Measurements from ENCODE around the gene RNF123.

Gene RNF123

DNA sequence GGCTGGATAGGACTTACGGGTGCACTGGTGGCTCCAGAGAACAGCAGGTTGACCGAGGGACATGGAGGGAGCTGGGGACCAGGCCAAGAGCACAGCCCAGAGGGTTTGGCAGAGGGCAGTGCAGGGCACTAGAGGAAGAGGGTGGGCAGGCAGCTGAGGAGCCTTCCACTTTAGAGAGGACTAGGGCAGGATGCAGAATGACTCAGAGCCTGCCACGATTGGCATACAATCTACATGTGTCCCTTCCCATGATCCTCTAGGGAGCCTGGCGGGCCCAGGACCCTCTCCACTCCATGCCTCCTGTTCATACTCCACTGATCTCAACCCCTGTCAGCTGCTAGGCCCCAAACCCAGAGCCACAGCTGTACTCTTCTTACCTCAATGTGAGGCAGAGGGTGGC, 29.6 kb upstream of the RNF123 start:
- DNase-seq, result no peak

- no peak for DNase-seq
Observed at GRCh38 chr3:49661281-49661680, 28.1 kb upstream of the RNF123 start.

DNA sequence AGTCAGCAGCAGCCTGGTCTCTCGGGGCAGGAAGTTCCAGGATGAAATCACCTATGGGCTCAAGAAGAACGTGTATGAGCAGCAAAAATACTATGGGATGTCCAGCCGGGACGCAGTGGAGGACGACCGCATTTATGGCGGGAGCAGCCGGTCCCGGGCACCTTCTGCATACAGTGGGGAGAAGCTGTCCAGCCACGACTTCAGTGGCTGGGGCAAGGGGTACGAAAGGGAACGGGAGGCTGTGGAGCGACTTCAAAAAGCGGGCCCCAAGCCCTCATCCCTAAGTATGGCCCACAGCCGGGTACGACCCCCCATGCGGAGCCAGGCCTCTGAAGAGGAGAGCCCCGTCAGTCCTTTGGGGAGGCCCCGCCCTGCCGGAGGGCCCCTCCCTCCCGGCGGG, 27.3 kb upstream of the RNF123 start:
- DNase-seq, result no peak

GRCh38 chr3:49662720-49663413, 26.5 kb upstream of the RNF123 start:
- no peak for DNase-seq

DNA sequence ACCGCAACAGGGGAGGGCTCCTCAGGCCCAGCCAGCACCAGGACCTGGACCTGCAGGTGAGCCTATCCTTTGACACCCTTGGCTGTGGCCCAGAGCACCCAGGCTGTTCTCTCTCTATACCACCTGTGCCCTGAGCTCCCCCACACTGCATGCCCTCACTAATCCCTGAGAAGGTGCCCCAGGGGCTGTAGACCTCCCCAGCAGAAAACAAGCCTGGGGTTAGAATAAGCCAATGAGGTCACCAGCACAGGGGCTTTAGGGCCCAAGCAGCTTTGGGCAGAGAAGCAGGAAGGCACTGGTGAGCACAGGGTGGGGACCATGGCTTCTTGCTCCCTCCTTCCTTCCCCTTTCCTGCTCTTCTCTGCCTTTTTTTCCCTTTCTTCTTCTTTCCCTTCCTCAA, 25.5 kb upstream of the RNF123 start:
- DNase-seq, result no peak

- no peak for DNase-seq
Observed at GRCh38 chr3:49664300-49664699, 25.1 kb upstream of the RNF123 start.

DNA sequence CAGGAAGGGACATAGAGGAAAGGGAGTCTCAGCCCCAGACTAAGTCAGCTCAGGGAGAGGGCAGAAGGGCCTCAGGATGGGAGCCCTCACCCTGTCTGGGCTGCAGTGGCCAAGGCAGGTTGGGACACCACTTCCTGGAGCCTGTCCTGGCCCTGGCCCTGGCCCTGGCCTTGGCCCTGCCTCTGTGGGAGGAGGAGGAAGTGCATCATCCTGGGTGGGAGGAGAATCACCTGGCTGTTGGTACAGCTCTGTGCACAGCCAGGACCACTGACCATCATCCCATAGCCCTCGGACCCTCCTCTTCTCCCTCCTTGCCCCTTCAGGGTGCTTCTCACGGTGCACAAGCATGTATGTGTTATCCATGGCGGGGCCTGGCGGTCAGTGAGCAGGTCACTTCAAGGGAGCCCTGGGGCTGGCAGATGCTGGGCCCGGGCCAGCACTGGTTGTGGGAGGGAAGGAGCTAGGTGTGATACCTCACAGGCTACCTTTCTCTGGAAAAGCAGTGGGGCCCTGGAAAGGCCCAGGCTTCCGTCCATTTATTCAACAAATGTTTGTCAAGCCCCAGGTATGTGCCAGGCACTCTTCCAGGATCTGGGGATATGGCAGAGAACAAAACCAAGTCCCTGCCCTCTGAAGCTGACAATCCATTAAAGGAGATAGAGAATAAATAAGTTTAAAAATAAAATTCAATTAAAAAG, 23.4 kb upstream of the RNF123 start:
- no peak for DNase-seq

- DNase-seq, result no peak
Observed at GRCh38 chr3:49666592-49666991, 22.8 kb upstream of the RNF123 start.

DNA sequence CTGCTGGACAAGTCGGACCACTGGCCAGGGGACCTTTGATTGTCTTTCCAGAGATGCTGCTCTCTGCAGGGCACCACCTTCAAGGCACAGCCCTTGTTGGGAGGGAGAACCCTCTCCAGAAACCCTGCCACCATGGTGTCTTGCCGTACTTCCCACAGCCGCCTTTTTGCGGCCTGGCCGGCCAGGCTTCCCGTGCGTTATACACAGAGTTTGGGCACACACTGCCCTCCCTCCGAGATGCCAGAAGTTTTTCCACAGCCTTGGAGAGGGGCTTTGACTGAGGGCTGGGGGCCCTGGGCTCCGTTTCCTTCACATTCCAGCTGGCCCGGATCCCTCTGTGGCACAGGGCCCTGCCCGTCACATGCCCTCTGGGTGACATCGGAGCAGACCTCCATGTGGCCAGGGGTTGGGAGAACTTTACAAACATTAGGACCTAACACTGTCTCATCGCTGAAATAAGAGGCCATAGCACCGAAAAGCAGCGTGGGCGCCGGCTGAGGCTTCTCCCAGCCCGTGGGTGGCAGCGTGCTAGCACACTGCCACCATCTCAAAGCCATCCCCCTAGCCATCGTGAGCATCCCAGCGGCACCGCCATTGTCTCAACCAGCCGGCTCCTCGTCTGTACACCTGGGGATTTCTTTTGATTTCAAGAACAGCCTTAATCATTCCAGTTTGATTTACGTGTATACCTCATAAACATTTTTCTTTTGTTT, 21.5 kb upstream of the RNF123 start:
- DNase-seq, result no peak

GRCh38 chr3:49668414-49668797, 21.0 kb upstream of the RNF123 start:
- DNase-seq, result no peak

DNA sequence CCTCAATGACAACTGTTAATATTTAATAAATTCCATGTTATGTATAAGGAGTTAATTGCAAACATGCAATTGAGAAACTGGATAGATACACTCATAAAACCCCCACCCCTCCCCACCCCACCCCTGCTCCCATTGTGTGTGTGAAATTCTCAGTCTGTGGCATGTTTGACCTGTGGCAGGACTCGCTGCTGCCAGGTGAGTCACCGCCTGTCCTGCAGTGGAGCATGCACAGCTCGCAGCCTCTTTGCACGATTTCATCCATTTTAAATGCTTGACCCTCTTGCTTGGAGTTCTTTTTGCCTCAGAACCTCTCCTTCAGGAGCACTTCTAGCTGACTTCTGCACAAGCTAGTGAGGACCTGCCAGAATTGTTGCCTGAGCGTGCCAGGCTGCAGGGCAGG, 20.5 kb upstream of the RNF123 start:
- DNase-seq, result no peak

- no peak for DNase-seq
Observed at GRCh38 chr3:49669352-49669751, 20.0 kb upstream of the RNF123 start.

DNA sequence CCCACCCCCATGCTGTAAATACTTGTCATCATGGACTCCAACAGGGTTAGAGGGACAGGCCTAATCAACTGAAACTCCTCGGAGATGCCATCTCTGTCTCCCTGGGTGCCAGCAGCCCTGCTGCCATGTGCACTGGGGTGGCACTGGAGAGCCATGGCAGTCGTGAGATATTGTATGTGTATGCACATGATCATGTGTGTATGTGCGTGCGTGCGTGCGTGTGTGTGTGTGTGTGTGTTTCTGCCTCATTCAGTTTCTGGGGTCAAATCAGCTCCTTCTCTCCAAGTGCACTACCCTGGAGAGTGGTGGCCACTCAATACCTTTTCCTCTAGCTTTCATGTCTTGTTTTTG, 18.4 kb upstream of the RNF123 start:
- no peak for DNase-seq

DNA sequence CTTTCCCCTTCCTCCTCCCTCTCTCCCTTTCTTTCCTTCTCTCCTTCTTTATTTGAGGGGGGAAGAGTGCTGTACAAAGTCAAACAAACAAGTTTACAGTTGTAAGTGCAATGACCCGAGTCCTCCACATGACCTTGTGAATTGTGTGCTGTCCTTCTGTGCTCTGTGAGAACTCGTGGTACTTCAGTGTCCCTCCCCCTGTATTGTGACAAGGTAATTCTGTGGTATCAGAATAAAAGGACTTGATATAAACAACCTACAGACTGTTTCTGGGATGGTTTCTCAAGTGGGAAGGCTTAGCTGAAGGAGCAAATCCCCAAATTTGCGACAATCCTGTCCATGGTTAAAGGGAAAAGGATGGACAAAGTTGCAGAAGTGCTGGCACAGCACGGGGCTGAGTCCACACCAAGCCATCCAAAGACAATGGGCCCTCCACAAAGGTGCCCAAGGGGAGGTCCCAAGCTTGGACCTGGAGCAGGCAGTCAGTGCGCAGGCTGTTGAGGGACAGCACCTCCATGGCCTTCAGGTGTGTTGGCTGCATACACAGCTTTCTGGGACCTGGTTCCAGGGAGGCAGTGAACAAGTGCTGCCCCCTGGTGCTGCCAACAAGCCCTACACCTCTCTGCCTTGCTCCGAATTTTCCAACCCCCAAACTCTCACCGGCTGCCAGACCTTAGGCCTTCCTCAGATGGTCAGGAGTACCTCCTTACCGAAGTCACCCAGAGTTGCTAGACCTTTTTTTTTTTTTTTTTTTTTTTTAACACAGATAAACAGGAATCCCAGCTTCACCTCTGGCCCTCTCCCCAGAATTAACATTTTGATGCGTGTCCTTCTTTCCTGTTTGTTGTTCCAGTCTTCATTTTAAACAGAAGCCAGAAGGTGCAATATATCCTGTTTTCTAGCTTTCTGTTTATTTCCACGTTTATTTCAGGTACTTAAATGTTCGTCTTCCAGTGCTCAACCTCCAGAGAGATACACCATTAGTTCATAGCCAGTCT, 17.8 kb upstream of the RNF123 start:
- no peak for DNase-seq

GRCh38 chr3:49673121-49673714, 16.1 kb upstream of the RNF123 start:
- no peak for DNase-seq

DNA sequence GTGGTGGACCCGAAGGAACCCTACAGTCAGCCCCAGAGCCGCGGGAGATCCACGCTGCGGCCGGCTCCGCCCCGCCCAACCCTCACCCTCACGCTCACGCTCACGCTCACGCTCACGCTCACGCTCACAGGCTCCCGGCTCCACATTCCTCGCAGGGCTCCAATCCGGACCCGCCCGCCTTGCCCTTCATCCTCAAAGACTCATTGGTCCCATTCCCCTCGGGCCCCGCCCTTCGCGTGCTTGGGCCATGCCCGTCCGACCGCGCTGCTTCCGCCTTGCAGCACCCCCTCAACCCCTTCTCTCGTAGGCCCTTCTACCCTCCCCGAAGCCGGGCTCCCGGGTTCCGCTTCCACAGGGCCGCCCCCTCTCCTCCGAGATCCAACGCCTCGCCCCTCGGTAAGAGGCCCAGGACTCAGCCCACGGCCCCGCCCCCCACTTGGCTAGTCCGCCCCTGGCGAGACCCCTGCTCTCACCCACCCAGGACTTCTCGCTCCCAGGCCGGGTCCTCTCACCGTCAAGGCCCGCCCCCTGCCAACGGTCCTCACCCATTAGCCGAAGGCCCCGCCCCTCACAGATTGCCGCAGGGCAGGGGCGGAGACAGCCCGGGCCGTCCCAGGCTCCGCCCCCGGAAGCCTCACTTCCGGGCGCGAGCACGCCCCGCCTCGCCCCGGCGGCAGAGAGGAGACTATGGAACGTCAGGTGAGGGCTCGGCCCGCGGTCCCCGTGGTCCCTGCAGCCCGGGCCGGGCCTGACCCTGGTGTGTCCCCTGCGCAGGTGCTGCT, 15.5 kb upstream of the RNF123 start, which contains the start of gene APEH:
Gene APEH, plus strand, starts transcription at position 637 of the 782 bp plus-strand sequence. Its CDS starts 51 bp downstream, at position 688.
- no peak for DNase-seq

GRCh38 chr3:49674497-49674983, 14.8 kb upstream of the RNF123 start:
- no peak for DNase-seq

DNA sequence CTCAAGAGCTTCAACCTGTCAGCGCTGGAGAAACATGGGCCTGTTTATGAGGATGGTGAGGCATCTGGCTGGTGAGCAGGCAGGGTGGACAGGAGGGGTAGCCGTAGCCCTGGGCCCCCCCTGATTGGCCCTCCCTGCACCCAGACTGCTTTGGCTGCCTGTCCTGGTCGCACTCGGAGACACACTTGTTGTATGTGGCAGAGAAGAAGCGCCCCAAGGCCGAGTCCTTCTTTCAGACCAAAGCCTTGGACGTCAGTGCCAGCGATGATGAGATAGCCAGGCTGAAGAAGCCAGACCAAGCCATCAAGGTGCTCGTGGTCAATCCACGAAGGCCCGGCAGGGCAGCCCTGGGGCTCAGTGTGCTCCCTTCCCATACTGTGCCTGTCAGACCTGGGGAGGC, 13.4 kb upstream of the RNF123 start:
- DNase-seq, result no peak

DNA sequence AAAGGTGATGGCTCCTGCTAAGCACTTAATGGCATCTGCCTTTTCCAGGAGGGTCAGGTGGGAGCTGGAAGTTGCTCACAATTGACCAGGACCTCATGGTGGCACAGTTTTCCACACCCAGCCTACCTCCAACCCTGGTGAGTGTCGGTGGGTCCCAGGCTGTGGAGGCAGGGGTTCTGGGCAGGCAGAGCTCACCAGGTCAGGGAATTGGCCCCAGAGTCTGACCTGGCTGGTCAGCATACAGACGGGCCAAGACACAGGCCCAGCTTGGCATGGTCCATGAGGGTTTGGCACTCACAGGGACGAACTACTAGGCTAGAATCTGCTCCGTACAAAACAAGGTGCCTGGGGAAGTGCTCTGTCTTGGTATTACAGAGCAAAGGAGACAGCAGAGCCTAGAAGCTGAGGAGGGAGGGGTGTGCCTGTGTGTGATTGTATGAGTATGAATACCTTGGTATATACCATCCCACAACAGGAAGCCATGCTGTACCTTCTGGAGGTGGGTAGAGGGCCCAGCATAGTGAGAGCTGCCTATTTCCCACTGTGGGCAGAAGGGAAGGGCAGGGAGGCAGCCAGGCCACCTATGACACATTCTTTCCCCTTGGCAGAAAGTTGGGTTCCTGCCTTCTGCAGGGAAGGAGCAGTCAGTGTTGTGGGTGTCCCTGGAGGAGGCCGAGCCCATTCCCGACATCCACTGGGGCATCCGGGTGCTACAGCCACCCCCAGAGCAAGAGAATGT, 8.7 kb upstream of the RNF123 start:
- DNase-seq, result no peak

- DNase-seq, result no peak
Observed at GRCh38 chr3:49681232-49681522, 8.2 kb upstream of the RNF123 start.

- DNase-seq, result no peak
Observed at GRCh38 chr3:49681543-49681942, 7.8 kb upstream of the RNF123 start.

Data from NCI-H187 (cell line).